GM23248 (cell line): Measurements from ENCODE around the gene STK38. TPM values are rescaled to one million over a fixed set of nuclear protein-coding genes. Genes with fewer than 3 reads are reported as not detected.

ENCODE experiments used
- DNase-seq: peaks from one replicate; pipeline ENCODE4 v3.0.0-alpha.2; 2015
- H2AFZ ChIP-seq: fragments of 200-600 bp; sonication (generic); 2 replicates; pipeline ENCODE4 v1.6.1; 2016; ENCODE audit warnings: antibody characterized with exemption
- H3F3A ChIP-seq: fragments of 200-600 bp; sonication (generic); 2 replicates; pipeline ENCODE4 v1.6.1; 2016; ENCODE audit warnings: mild to moderate bottlenecking, antibody characterized with exemption, mixed run types; ENCODE audit not compliant: insufficient read depth
- H3K27ac ChIP-seq: fragments of 200-600 bp; sonication (generic); 2 replicates; pipeline ENCODE4 v1.5.1; 2016; ENCODE audit warnings: mild to moderate bottlenecking
- H3K27me3 ChIP-seq: fragments of 200-600 bp; sonication (generic); replicated peaks from 2 replicates; pipeline ENCODE4 v1.6.1; 2016; ENCODE audit warnings: mild to moderate bottlenecking; ENCODE audit not compliant: insufficient read depth
- H3K36me3 ChIP-seq: fragments of 200-600 bp; sonication (generic); 2 replicates; pipeline ENCODE4 v1.6.1; 2016; ENCODE audit warnings: low read depth, mild to moderate bottlenecking
- H3K4me1 ChIP-seq: fragments of 200-600 bp; sonication (generic); 2 replicates; pipeline ENCODE4 v1.6.1; 2016; ENCODE audit warnings: mild to moderate bottlenecking; ENCODE audit not compliant: insufficient read depth
- H3K4me2 ChIP-seq: fragments of 200-600 bp; sonication (generic); one replicate; pipeline ENCODE4 v1.6.1; 2016; ENCODE audit warnings: mild to moderate bottlenecking; ENCODE audit not compliant: unreplicated experiment
- H3K4me3 ChIP-seq: fragments of 200-600 bp; sonication (generic); 2 replicates; pipeline ENCODE4 v1.5.1; 2016; ENCODE audit warnings: mild to moderate bottlenecking
- H3K79me2 ChIP-seq: fragments of 200-600 bp; sonication (generic); 2 replicates; pipeline ENCODE4 v1.6.1; 2016; ENCODE audit warnings: mild to moderate bottlenecking; ENCODE audit not compliant: insufficient read depth
- H3K9ac ChIP-seq: fragments of 200-600 bp; sonication (generic); 2 replicates; pipeline ENCODE4 v1.6.1; 2016; ENCODE audit warnings: mild to moderate bottlenecking
- H3K9me2 ChIP-seq: fragments of 200-600 bp; sonication (generic); 2 replicates; pipeline ENCODE4 v1.6.1; 2016; ENCODE audit warnings: mixed run types, mild to moderate bottlenecking, moderate library complexity; ENCODE audit not compliant: insufficient read depth
- H3K9me3 ChIP-seq: fragments of 200-600 bp; sonication (generic); one replicate; pipeline ENCODE4 v1.6.1; 2017; ENCODE audit warnings: low read depth
- H4K20me1 ChIP-seq: fragments of 200-600 bp; sonication (generic); 2 replicates; pipeline ENCODE4 v1.6.0; 2016; ENCODE audit not compliant: insufficient read depth
- EZH2 ChIP-seq: fragments of 200-600 bp; sonication (generic); IDR thresholded peaks from 2 replicates; pipeline ENCODE4 v1.6.1; 2018; ENCODE audit warnings: antibody characterized with exemption, mild to moderate bottlenecking; ENCODE audit not compliant: insufficient read depth, poor library complexity, severe bottlenecking
- EZH2phosphoT487 ChIP-seq: fragments of 200-600 bp; sonication (generic); IDR thresholded peaks from 2 replicates; pipeline ENCODE4 v1.6.1; 2018; ENCODE audit warnings: antibody characterized with exemption, moderate library complexity, mild to moderate bottlenecking, low read depth; ENCODE audit not compliant: insufficient read depth
- WGBS, 2 experiments: methylation state at CpG; one replicate each; pipeline ENCODE4 v1.1.6; 2015 to 2017; ENCODE audit warnings: low lambda C conversion rate in 2 of 2, low coverage in 1 of 2; ENCODE audit errors: missing lambda C conversion rate in 2 of 2; 5-methylcytosine and 5-hydroxymethylcytosine counted together
- in situ Hi-C: fragments of 300-500 bp; cut with MboI; formaldehyde crosslinking; loops from 2 replicates; pipeline ENCODE4 v1.15.0; 2020
- polyA plus RNA-seq: library from polyadenylated mRNA; unstranded; fragments of >200 nt; fragmentation: Nextera tagmentation; extraction: Ambion mirVana; gene quantifications from 2 replicates; pipeline ENCODE4 v1.2.1, GENCODE V29; 2016
- total RNA-seq: library from RNA; depleted of rRNA; stranded (reverse); fragments of >200 nt; shearing (Covaris generic); gene quantifications from 2 replicates; pipeline ENCODE4 v1.2.3, GENCODE V29; 2014

Gene STK38
- total and polyA plus RNA-seq, 2 experiments from 2014 or later, result 35.6 to 51.1 TPM

DNA sequence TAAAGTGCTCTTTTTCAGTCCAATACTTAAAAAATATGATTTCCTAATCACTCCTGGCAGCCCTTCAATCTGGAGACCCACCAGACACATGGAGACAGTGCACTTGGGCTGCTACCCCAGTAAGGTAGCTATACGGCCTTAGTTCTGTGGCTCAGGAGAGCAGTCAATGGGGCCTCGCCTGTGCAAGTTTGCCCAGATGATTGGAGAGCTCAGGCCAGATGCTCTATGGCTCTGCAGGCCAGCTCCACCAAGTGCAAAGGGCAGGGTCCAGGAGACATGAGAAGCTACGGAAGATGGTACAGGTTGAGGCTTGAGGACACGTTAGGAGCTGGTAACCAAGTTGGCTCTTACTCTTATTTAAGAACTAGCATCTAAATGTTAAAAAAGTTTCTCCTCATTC, 30.7 kb downstream of the STK38 start:
- no peaks in the 10 kb centered on the region for H3F3A ChIP-seq
- peaks cover 64% of the 10 kb centered on the region for H3K36me3 ChIP-seq
- TF ChIP-seq EZH2 (no peak), EZH2phosphoT487 (no peak)
- H3K27ac ChIP-seq, result no peak overlapping the region
- in situ Hi-C loops, result no loop called here
- H3K9me3 ChIP-seq, result no peaks in the 10 kb centered on the region
- no peaks in the 10 kb centered on the region for H3K27me3 ChIP-seq
- no peaks in the 10 kb centered on the region for H4K20me1 ChIP-seq
- no peaks in the 10 kb centered on the region for H3K4me1 ChIP-seq
- no peak overlapping the region for H3K4me3 ChIP-seq
- H2AFZ ChIP-seq, result no peak overlapping the region
- H3K9ac ChIP-seq, result no peak overlapping the region
- H3K9me2 ChIP-seq, result no peaks in the 10 kb centered on the region
- no peaks in the 10 kb centered on the region; the same call in 1 of the 2 replicates for H3K79me2 ChIP-seq
- H3K4me2 ChIP-seq, result no peak overlapping the region
- 76 to 80% methylated on average over 4 of the region's 4 CpGs for WGBS, 2 experiments
- DNase-seq, result no peak

DNA sequence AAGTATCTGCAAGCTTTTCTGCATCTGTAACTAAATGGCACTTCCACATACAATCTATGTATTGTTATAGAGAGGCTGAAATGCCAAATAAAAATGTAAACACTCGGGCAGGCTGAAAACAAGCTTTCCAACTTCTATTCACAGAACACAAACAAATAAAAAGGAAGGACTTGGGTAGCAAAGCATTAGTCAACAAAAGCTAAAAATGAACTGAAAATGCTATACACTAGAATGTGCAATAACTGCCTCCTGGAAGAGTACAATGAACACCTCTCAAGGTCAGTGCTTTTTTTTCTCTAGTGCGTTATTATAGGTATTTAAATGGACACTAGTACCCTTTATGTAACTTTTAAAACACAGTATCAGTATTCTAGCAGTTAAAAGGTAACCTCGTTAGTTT, 31.4 kb downstream of the STK38 start:
- WGBS, 2 experiments, result 94% methylated on average over 3 of the region's 3 CpGs
- no peak for DNase-seq
- Histone ChIP-seq H3K4me1 (no peaks in the 10 kb centered on the region), H3K79me2 (no peaks in the 10 kb centered on the region; the same call in 1 of the 2 replicates), H3K9ac (no peak overlapping the region), H3K4me3 (no peak overlapping the region), H3K4me2 (no peak overlapping the region), H4K20me1 (no peaks in the 10 kb centered on the region), H3K27ac (no peak overlapping the region), H3K9me3 (no peaks in the 10 kb centered on the region), H3K27me3 (no peaks in the 10 kb centered on the region), H3K9me2 (no peaks in the 10 kb centered on the region), H2AFZ (no peak overlapping the region), H3K36me3 (peaks cover 57% of the 10 kb centered on the region), H3F3A (no peaks in the 10 kb centered on the region)
- TF ChIP-seq EZH2 (no peak), EZH2phosphoT487 (no peak)
- in situ Hi-C loops, result no loop called here

DNA sequence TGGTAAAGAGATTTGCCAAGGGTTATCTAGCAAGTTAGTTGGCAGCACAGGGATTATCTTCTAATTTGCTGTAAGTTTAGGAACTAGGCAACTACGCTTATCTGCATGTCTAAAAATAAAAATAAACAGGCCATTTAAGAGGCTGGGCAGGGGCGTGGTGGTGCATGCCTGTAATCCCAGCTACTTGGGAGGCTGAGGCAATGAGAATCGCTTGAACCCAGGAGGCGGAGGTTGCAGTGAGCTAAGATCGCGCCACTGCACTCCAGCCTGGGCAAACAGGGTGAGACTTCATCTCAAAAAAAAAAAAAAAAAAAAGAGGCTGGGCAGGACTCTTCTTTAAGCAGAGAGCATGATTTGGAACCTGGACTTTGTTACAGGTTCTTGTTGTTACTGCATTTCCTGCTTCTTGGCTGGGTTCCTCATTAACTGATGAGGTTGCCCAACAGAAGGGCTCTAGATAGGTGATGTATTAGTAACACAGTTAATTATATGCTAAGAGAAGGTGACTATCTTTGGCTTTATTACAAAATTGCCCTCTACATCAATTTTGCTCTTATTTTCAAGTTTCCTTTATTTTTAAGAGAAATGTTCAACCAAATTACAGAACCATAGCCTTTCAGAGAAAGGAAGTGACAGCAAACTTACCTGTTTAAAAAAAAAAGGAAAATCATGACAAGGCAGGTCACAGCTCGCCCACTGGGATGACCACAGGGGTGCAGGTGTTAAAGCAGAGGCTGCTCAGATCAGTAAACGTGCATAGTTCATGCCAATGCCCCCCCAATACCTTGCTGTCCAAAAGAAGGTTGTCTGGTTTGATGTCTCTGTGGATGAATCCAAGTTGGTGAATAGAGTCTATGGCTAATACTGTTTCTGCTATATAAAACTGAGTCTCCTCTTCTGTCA, 32.5 kb downstream of the STK38 start:
- DNase-seq, result no peak
- no peaks in the 10 kb centered on the region for H3K4me1 ChIP-seq
- H3K79me2 ChIP-seq, result no peaks in the 10 kb centered on the region; the same call in 1 of the 2 replicates
- in situ Hi-C loops, result no loop called here
- H3F3A ChIP-seq, result no peaks in the 10 kb centered on the region
- TF ChIP-seq EZH2, result no peak
- no peak for TF ChIP-seq EZH2phosphoT487
- WGBS, 2 experiments, result 98% methylated on average over 8 of the region's 8 CpGs
- no peaks in the 10 kb centered on the region for H3K9me2 ChIP-seq
- no peak overlapping the region for H3K4me2 ChIP-seq
- H3K9me3 ChIP-seq, result no peaks in the 10 kb centered on the region
- H3K9ac ChIP-seq, result no peak overlapping the region
- peaks cover 51% of the 10 kb centered on the region for H3K36me3 ChIP-seq
- no peaks in the 10 kb centered on the region for H4K20me1 ChIP-seq
- H3K27me3 ChIP-seq, result no peaks in the 10 kb centered on the region
- H3K4me3 ChIP-seq, result no peak overlapping the region
- no peak overlapping the region for H2AFZ ChIP-seq
- H3K27ac ChIP-seq, result no peak overlapping the region

DNA sequence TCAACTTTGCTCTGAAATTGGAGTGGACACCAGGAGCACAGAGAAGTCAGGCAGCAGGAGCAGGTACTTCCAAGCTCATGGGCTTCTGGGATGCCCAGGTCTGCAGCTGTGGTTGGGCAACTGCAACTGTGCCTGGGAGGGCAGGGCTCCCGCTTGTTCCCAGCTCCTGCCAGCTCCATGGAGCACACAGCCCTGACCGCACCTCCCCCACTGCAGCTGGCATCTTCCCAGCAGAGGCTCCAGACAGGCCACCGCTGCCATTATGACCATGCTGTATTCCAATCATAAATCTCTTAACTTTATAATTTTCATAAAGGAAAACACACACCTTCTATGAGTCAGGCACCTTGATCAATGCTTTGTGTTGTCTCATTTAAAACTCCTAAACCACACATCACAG, 36.9 kb downstream of the STK38 start:
- peaks cover 34% of the 10 kb centered on the region; the same call in 1 of the 2 replicates for H3K36me3 ChIP-seq
- no peaks in the 10 kb centered on the region for H3K9me2 ChIP-seq
- H3K4me2 ChIP-seq, result no peak overlapping the region
- H3K9ac ChIP-seq, result no peak overlapping the region
- no peaks in the 10 kb centered on the region for H3K9me3 ChIP-seq
- H4K20me1 ChIP-seq, result no peaks in the 10 kb centered on the region
- H3K27ac ChIP-seq, result no peak overlapping the region
- H3F3A ChIP-seq, result peaks cover 20% of the 10 kb centered on the region
- no peak for DNase-seq
- TF ChIP-seq EZH2, result no peak
- no peak for TF ChIP-seq EZH2phosphoT487
- no peak overlapping the region for H3K4me3 ChIP-seq
- no peaks in the 10 kb centered on the region for H3K27me3 ChIP-seq
- 96 to 100% methylated on average over 3 of the region's 3 CpGs for WGBS, 2 experiments
- peaks cover 2% of the 10 kb centered on the region for H3K4me1 ChIP-seq
- in situ Hi-C loops, result no loop called here
- no peak overlapping the region for H2AFZ ChIP-seq
- H3K79me2 ChIP-seq, result no peaks in the 10 kb centered on the region
